Activated CD4-positive, CD25-positive, alpha-beta regulatory T cell treated with anti-CD3 and anti-CD28 coated beads, Interleukin-2, amount 50 U/mL, for 72 hours (primary cell): Measurements from ENCODE around the gene IL1A.

Source experiments
- DNase-seq: peaks from one replicate; pipeline ENCODE4 v3.0.0; 2021

The IL1A gene

GRCh38 chr2:112724591-112725525 lies 59.4 kb downstream of the IL1A start:
- DNase-seq = no peak

GRCh38 chr2:112723995-112724394 lies 60.3 kb downstream of the IL1A start:
- no peak for DNase-seq
